Caki2 (cell line): ENCODE measurements around the gene GPSM1. TPM values are rescaled to one million over a fixed set of nuclear protein-coding genes. Genes with fewer than 3 reads are reported as not detected.

ENCODE experiments used
- DNase-seq: peaks from one replicate; pipeline ENCODE4 v3.0.0-alpha.2; 2015; ENCODE audit warnings: low read depth
- in situ Hi-C: cut with HindIII; loops from 2 replicates; pipeline ENCODE4 v1.10.0; 2016; ENCODE audit warnings: low sequenced_read_pairs, low pct_unique_long_range_greater_than_20kb, mixed read lengths
- total RNA-seq: library from RNA; depleted of rRNA; stranded (reverse); fragments of >200 nt; shearing (Covaris generic); gene quantifications from 2 replicates; pipeline ENCODE4 v1.2.3, GENCODE V29; 2014; ENCODE audit warnings: low replicate concordance

The GPSM1 gene
- total RNA-seq, 1 experiment from 2014 or later = 29.9 TPM

- in situ Hi-C loops = no loop called here
- DNase-seq = no peak
These were observed 34.6 kb downstream of the GPSM1 start for GRCh38 chr9:136361754-136362449.

- in situ Hi-C loops = no loop called here
- DNase-seq = no peak
These were observed 35.1 kb downstream of the GPSM1 start for GRCh38 chr9:136362450-136362784.

- DNase-seq = peak; percentile 81
- in situ Hi-C loops = no loop called here
These were observed 36.0 kb downstream of the GPSM1 start, which contains the start of gene DNLZ for GRCh38 chr9:136363106-136363948. Gene DNLZ, minus strand, starts transcription at chr9:136363744. Its CDS starts 30 bp downstream, at chr9:136363714.

GRCh38 chr9:136363949-136364748 lies 36.8 kb downstream of the GPSM1 start:
- in situ Hi-C loops = no loop called here
- DNase-seq = no peak

GRCh38 chr9:136364942-136365774 lies 37.8 kb downstream of the GPSM1 start:
- DNase-seq = no peak
- in situ Hi-C loops = no loop called here

- in situ Hi-C loops = no loop called here
- DNase-seq = no peak
These were observed 38.5 kb downstream of the GPSM1 start for GRCh38 chr9:136365775-136366222.

- DNase-seq = no peak
- in situ Hi-C loops = no loop called here
These were observed 39.5 kb downstream of the GPSM1 start for GRCh38 chr9:136366826-136367225.

- in situ Hi-C loops = no loop called here
- no peak for DNase-seq
These were observed 40.2 kb downstream of the GPSM1 start for GRCh38 chr9:136367296-136368145.

GRCh38 chr9:136368190-136368589 lies 40.9 kb downstream of the GPSM1 start:
- no peak for DNase-seq
- in situ Hi-C loops = no loop called here

GRCh38 chr9:136370037-136370436 lies 42.7 kb downstream of the GPSM1 start:
- in situ Hi-C loops = no loop called here
- no peak for DNase-seq

- in situ Hi-C loops = no loop called here
- DNase-seq = peak; percentile 86
These were observed 43.6 kb downstream of the GPSM1 start for GRCh38 chr9:136370687-136371532.

GRCh38 chr9:136371533-136371880 lies 44.2 kb downstream of the GPSM1 start:
- in situ Hi-C loops = no loop called here
- no peak for DNase-seq

- DNase-seq = no peak
- in situ Hi-C loops = no loop called here
These were observed 44.7 kb downstream of the GPSM1 start for GRCh38 chr9:136372006-136372405.

- peak; percentile 93 for DNase-seq
- in situ Hi-C loops = no loop called here
These were observed 45.4 kb downstream of the GPSM1 start for GRCh38 chr9:136372561-136373299.

- DNase-seq = no peak
- in situ Hi-C loops = no loop called here
These were observed 46.2 kb downstream of the GPSM1 start, which contains the start of gene CARD9 for GRCh38 chr9:136373300-136374182. Gene CARD9, minus strand, starts transcription at chr9:136373669. Its CDS starts 1,591 bp downstream, at chr9:136372078.
